Mucosa of descending colon (tissue), 3 donors: Measurements from ENCODE around the gene MDGA2. TPM values are rescaled to one million over a fixed set of nuclear protein-coding genes. Genes with fewer than 3 reads are reported as not detected.

Experiments used
- ATAC-seq: fragments of 200-7000 bp; cut with Tn5 transposase; one replicate; pipeline ENCODE4 v1.9.1; 2020; ENCODE audit warnings: mild to moderate bottlenecking, moderate library complexity
- DNase-seq, 3 donors: peaks; one replicate each; pipeline ENCODE4 v3.0.0-alpha.2; 2020
- H3K36me3 ChIP-seq: fragments of 200-600 bp; one replicate; pipeline ENCODE4 v1.8.0; 2021; ENCODE audit warnings: low read depth, mild to moderate bottlenecking
- H3K4me1 ChIP-seq: fragments of 200-600 bp; one replicate; pipeline ENCODE4 v1.8.0; 2021; ENCODE audit warnings: low read depth, mild to moderate bottlenecking
- H3K4me3 ChIP-seq: fragments of 200-600 bp; one replicate; pipeline ENCODE4 v1.8.0; 2021; ENCODE audit warnings: mild to moderate bottlenecking
- H3K9me3 ChIP-seq: fragments of 200-600 bp; one replicate; pipeline ENCODE4 v1.8.0; 2021; ENCODE audit warnings: mild to moderate bottlenecking
- intact Hi-C, 2 donors: fragments of 100-400 bp; cut with DNase I in 1 of 2; cut with micrococcal nuclease in 1 of 2; formaldehyde crosslinking; loops; one replicate each; pipeline versions ENCODE4 v1.11.0 to v1.11.1; 2022; cut with DNase I, micrococcal nuclease
- total RNA-seq, 3 donors: library from RNA; stranded (reverse); fragmentation: NEBNext Ultra II Directional in 2 of 3; extraction: Animal tissue kit (Norgen Biotek cat#: 25700) in 2 of 3; gene quantifications; one replicate each; pipeline versions ENCODE4 v1.2.1 to v1.2.4, GENCODE V29; 2021 to 2023
- TF ChIP-seq, protein P1 (sequence below): fragments of 200-600 bp; IDR thresholded peaks from one replicate; pipeline ENCODE4 v1.8.0; 2022; ENCODE audit warnings: antibody characterized with exemption, mild to moderate bottlenecking
- donor health status: DM: no; HTN: no; CAD: no; lungs with moderate emphysema.
- donor health status: DM: no; HTN: no; CAD: no.
- donor health status: DM: no; HTN: yes; CAD: no.

The MDGA2 gene
- total RNA-seq, 3 donors from 2014 or later, result 0.35 TPM; not detected in 2

DNA sequence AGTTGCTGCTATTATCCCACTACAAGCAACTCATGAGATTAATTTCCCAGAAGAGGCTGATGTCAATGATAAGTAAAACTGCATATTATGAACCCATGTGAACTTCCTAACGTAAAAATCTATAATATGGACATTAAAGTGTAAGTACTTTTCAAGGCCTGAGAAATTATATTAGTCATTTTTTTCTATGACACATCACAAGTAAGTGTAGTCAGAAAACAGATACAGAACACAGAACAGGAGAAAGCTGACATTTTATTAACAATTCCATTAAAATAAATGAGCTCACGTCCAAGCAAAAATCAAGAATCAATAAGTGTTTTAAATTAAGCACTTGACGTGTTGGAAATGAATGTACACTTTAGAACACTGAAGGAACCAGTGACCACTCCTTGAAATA is 155.0 kb downstream of the MDGA2 start:
- intact Hi-C loops, result no loop called here
- H3K36me3 ChIP-seq, result no peaks in the 10 kb centered on the region
- no peak for DNase-seq
- ATAC-seq, result no peak
- H3K4me3 ChIP-seq, result no peak overlapping the region
- H3K4me1 ChIP-seq, result no peaks in the 10 kb centered on the region
- TF ChIP-seq, protein P1, sequence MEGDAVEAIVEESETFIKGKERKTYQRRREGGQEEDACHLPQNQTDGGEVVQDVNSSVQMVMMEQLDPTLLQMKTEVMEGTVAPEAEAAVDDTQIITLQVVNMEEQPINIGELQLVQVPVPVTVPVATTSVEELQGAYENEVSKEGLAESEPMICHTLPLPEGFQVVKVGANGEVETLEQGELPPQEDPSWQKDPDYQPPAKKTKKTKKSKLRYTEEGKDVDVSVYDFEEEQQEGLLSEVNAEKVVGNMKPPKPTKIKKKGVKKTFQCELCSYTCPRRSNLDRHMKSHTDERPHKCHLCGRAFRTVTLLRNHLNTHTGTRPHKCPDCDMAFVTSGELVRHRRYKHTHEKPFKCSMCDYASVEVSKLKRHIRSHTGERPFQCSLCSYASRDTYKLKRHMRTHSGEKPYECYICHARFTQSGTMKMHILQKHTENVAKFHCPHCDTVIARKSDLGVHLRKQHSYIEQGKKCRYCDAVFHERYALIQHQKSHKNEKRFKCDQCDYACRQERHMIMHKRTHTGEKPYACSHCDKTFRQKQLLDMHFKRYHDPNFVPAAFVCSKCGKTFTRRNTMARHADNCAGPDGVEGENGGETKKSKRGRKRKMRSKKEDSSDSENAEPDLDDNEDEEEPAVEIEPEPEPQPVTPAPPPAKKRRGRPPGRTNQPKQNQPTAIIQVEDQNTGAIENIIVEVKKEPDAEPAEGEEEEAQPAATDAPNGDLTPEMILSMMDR, result no peak
- H3K9me3 ChIP-seq, result no peaks in the 10 kb centered on the region

GRCh38 chr14:47511829-47512228 is 163.6 kb downstream of the MDGA2 start:
- intact Hi-C loops, result no loop called here
- DNase-seq (no peak), ATAC-seq (no peak)
- H3K4me3 ChIP-seq, result no peak overlapping the region
- H3K9me3 ChIP-seq, result no peaks in the 10 kb centered on the region
- H3K36me3 ChIP-seq, result no peaks in the 10 kb centered on the region
- TF ChIP-seq, protein P1, result no peak
- no peaks in the 10 kb centered on the region for H3K4me1 ChIP-seq

DNA sequence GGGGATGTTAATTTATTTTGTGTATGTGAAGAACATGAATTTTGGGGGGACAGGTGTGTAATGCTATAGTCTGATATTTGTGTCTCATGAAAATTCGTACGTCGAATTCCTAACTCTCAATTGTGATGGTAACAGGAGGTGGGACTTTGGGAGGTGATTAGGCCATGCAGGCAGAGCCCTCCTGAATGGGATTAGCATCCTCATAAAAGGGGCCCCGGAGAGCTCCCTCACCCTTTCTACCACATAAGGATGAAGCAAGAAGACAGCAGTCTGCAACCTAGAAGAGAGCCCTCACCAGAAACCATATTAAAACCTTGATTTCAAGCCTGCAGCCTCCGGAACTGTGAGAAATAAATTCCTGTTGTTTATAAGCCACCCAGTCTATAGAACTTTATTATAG is 165.4 kb downstream of the MDGA2 start:
- Histone ChIP-seq H3K4me3 (no peak overlapping the region), H3K36me3 (no peaks in the 10 kb centered on the region), H3K9me3 (no peaks in the 10 kb centered on the region), H3K4me1 (no peaks in the 10 kb centered on the region)
- intact Hi-C loops, result no loop called here
- ATAC-seq, result no peak
- no peak for DNase-seq
- TF ChIP-seq, protein P1, result no peak

DNA sequence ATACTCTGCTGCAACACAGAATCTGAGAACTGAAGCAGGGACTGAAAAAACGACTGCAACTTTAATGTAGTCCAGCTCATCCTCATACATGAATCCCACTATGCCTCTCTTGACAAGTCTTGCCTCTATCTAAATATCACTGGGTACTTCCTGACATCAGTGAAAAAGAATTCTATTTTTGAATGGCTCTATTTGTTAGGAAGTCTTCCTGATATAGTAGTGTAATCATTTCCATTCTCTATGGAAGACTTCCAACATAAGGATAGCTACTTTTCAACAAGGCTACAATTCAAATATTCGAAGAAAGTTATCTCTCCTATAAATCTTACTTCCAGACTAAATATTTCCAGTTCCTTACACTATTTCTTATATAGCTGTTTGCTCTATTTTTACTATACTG is 167.5 kb downstream of the MDGA2 start:
- no peaks in the 10 kb centered on the region for H3K9me3 ChIP-seq
- ATAC-seq, result no peak
- intact Hi-C loops, result no loop called here
- TF ChIP-seq, protein P1, result no peak
- H3K4me3 ChIP-seq, result no peak overlapping the region
- DNase-seq, result no peak
- no peaks in the 10 kb centered on the region for H3K36me3 ChIP-seq
- no peaks in the 10 kb centered on the region for H3K4me1 ChIP-seq

- H3K4me3 ChIP-seq, result no peak overlapping the region
- TF ChIP-seq, protein P1, result no peak
- H3K4me1 ChIP-seq, result no peaks in the 10 kb centered on the region
- no peak for ATAC-seq
- no peak for DNase-seq
- H3K36me3 ChIP-seq, result no peaks in the 10 kb centered on the region
- intact Hi-C loops, result no loop called here
- H3K9me3 ChIP-seq, result peaks cover 6% of the 10 kb centered on the region
These were observed 175.0 kb downstream of the MDGA2 start for GRCh38 chr14:47500369-47500768.

- Histone ChIP-seq H3K4me1 (no peaks in the 10 kb centered on the region), H3K9me3 (no peaks in the 10 kb centered on the region), H3K36me3 (no peaks in the 10 kb centered on the region), H3K4me3 (no peak overlapping the region)
- DNase-seq, result no peak
- intact Hi-C loops, result no loop called here
- ATAC-seq, result no peak
- TF ChIP-seq, protein P1, result no peak
These were observed 184.6 kb downstream of the MDGA2 start for GRCh38 chr14:47490766-47491165.
